ENCODE measurements around the gene CCDC148.

DNA sequence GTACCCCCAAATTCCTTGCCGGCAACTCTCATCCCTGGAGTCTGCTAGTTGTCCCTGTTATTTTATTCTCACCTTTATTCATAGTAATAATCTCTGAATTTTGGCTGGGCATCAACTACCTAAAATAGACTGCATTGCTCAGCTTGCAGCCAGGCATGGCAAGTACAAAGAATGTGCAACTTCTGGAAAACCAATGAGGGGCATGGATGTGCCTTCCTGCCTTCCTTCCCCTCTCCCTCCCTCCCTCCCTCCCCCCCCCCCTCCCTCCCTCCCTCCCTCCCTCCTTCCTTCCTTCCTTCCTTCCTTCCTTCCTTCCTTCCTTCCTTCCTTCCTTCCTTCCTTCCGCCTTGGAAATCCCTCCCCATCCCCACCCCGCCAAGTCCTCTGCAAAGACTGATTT is 162.8 kb downstream of the CCDC148 start:
- TF ChIP-seq FOXP2 (optimal IDR thresholded peaks at IDR 0.05; ENCODE audit: borderline replicate concordance, extremely low read depth, extremely low read length, insufficient read depth) (no peak), POLR2AphosphoS5 (IDR thresholded peaks at IDR 0.05; ENCODE audit: low read depth, low read length) (no peak)
